Fibroblast of gingiva (primary cell): ENCODE measurements around the gene COL18A1.

Source experiments
- DNase-seq: peaks from one replicate; pipeline ENCODE4 v3.0.0-alpha.2; 2011; ENCODE audit warnings: low read depth

Gene COL18A1

GRCh38 chr21:45414396-45415187 lies 9.6 kb downstream of the COL18A1 start:
- no peak for DNase-seq

- no peak for DNase-seq
Measured at GRCh38 chr21:45415188-45415942, 10.4 kb downstream of the COL18A1 start.

GRCh38 chr21:45415943-45416611 lies 11.1 kb downstream of the COL18A1 start:
- DNase-seq = no peak

- no peak for DNase-seq
Measured at GRCh38 chr21:45416620-45417019, 11.7 kb downstream of the COL18A1 start.

GRCh38 chr21:45417256-45417950 lies 12.4 kb downstream of the COL18A1 start:
- no peak for DNase-seq

GRCh38 chr21:45417951-45418300 lies 13.0 kb downstream of the COL18A1 start:
- DNase-seq = no peak

- DNase-seq = no peak
Measured at GRCh38 chr21:45418301-45419071, 13.5 kb downstream of the COL18A1 start.

GRCh38 chr21:45419162-45419561 lies 14.2 kb downstream of the COL18A1 start:
- DNase-seq = no peak

- no peak for DNase-seq
Measured at GRCh38 chr21:45420061-45421041, 15.4 kb downstream of the COL18A1 start.

- DNase-seq = no peak
Measured at GRCh38 chr21:45421071-45421845, 16.3 kb downstream of the COL18A1 start.

- no peak for DNase-seq
Measured at GRCh38 chr21:45421846-45422775, 17.1 kb downstream of the COL18A1 start.

GRCh38 chr21:45423201-45423955 lies 18.4 kb downstream of the COL18A1 start:
- no peak for DNase-seq

GRCh38 chr21:45423968-45424853 lies 19.2 kb downstream of the COL18A1 start:
- DNase-seq = no peak

GRCh38 chr21:45424854-45425795 lies 20.2 kb downstream of the COL18A1 start:
- no peak for DNase-seq
